ENCODE measurements around the gene OXLD1.

DNA sequence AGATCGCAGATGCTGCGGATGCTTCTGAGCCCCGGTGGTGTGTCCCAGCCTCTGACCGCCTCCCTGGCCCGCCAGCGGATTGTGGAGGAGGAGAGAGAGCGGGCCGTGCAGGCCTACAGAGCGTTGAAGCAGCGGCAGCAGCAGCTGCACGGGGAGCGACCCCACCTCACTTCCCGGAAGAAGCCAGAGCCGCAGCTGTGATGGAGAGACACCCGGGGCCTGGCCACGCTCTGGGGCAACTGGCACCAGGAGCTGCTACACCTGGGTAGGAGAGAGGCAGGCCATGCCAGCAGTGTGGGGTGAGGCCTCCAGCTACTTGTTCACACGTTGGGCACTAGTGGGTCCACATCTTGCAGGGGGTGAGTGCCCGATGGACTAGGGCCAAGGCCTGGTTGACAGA is 6.1 kb upstream of the OXLD1 start:
- TF ChIP-seq CTCF (IDR thresholded peaks at IDR 0.05) (no peak), ZFX (IDR thresholded peaks at IDR 0.05; ENCODE audit: borderline replicate concordance) (no peak)

All from 22Rv1 (cell line).